ENCODE results near the gene PPP2R1A.
"Not testable (repeated sequence)": the region's sequence is repeated elsewhere in the genome, so short reads cannot be mapped to it uniquely, and the experiment has no call there.

Gene PPP2R1A

GRCh38 chr19:52200755-52201391, 11.0 kb downstream of the PPP2R1A start:
- not testable (repeated sequence) for DNase-seq

- DNase-seq: no peak
Observed at GRCh38 chr19:52206481-52206880, 16.6 kb downstream of the PPP2R1A start.

- DNase-seq: no peak
Observed at GRCh38 chr19:52211203-52211602, 21.4 kb downstream of the PPP2R1A start.

GRCh38 chr19:52211926-52212571, 22.2 kb downstream of the PPP2R1A start:
- no peak for DNase-seq

- DNase-seq: no peak
Observed at GRCh38 chr19:52212572-52213255, 22.9 kb downstream of the PPP2R1A start.

- DNase-seq: no peak
Observed at GRCh38 chr19:52214241-52214640, 24.4 kb downstream of the PPP2R1A start.

- no peak for DNase-seq
Observed at GRCh38 chr19:52216401-52216800, 26.5 kb downstream of the PPP2R1A start.

- DNase-seq: no peak
Observed at GRCh38 chr19:52217576-52217975, 27.7 kb downstream of the PPP2R1A start.

GRCh38 chr19:52219611-52220010, 29.8 kb downstream of the PPP2R1A start:
- no peak for DNase-seq

- DNase-seq: no peak
Observed at GRCh38 chr19:52221031-52221430, 31.2 kb downstream of the PPP2R1A start.

GRCh38 chr19:52221831-52222375, 32.1 kb downstream of the PPP2R1A start:
- no peak for DNase-seq

GRCh38 chr19:52224211-52224610, 34.4 kb downstream of the PPP2R1A start:
- no peak for DNase-seq

GRCh38 chr19:52226652-52227051, 36.8 kb downstream of the PPP2R1A start:
- DNase-seq: no peak

GRCh38 chr19:52227196-52227940, 37.5 kb downstream of the PPP2R1A start:
- DNase-seq: no peak

- no peak for DNase-seq
Observed at GRCh38 chr19:52227980-52228379, 38.1 kb downstream of the PPP2R1A start.

GRCh38 chr19:52229524-52229923, 39.7 kb downstream of the PPP2R1A start:
- no peak for DNase-seq

- DNase-seq: no peak
Observed at GRCh38 chr19:52230685-52231084, 40.8 kb downstream of the PPP2R1A start.

- DNase-seq: no peak
Observed at GRCh38 chr19:52231154-52231910, 41.5 kb downstream of the PPP2R1A start.

GRCh38 chr19:52234406-52234805, 44.6 kb downstream of the PPP2R1A start:
- DNase-seq: no peak

- DNase-seq: no peak
Observed at GRCh38 chr19:52237197-52237596, 47.3 kb downstream of the PPP2R1A start.

GRCh38 chr19:52237771-52238400, 48.0 kb downstream of the PPP2R1A start:
- DNase-seq: peak; percentile 33

- no peak for DNase-seq
Observed at GRCh38 chr19:52244021-52244420, 54.2 kb downstream of the PPP2R1A start.
